Activated CD8-positive, alpha-beta memory T cell treated with anti-CD3 and anti-CD28 coated beads, Interleukin-2, amount 50 U/mL, for 48 hours (primary cell): Measurements from ENCODE around the gene CLC.
"Not testable (repeated sequence)": the region's sequence is repeated elsewhere in the genome, so short reads cannot be mapped to it uniquely, and the experiment has no call there.

Experiments
- DNase-seq: peaks from one replicate; pipeline ENCODE4 v3.0.0-alpha.2; 2020

Gene CLC

GRCh38 chr19:39728040-39728439, 9.8 kb downstream of the CLC start:
- no peak for DNase-seq

GRCh38 chr19:39727070-39727800, 10.6 kb downstream of the CLC start:
- no peak for DNase-seq

GRCh38 chr19:39725995-39726394, 11.8 kb downstream of the CLC start:
- DNase-seq, result no peak

- not testable (repeated sequence) for DNase-seq
Measured at GRCh38 chr19:39720144-39720543, 17.7 kb downstream of the CLC start.

GRCh38 chr19:39710333-39710890, 27.4 kb downstream of the CLC start:
- DNase-seq, result no peak

- no peak for DNase-seq
Measured at GRCh38 chr19:39709026-39709872, 28.6 kb downstream of the CLC start.

GRCh38 chr19:39708594-39708993, 29.2 kb downstream of the CLC start:
- no peak for DNase-seq

- DNase-seq, result no peak
Measured at GRCh38 chr19:39705578-39706188, 32.1 kb downstream of the CLC start.

GRCh38 chr19:39704181-39705044, 33.4 kb downstream of the CLC start, which contains the start of gene LGALS14:
Gene LGALS14, plus strand, starts transcription at chr19:39704481. Its CDS starts 48 bp downstream, at chr19:39704529.
- no peak for DNase-seq

GRCh38 chr19:39701291-39701690, 36.5 kb downstream of the CLC start:
- no peak for DNase-seq

- DNase-seq, result no peak
Measured at GRCh38 chr19:39698535-39698934, 39.3 kb downstream of the CLC start.

- DNase-seq, result no peak
Measured at GRCh38 chr19:39696387-39696786, 41.4 kb downstream of the CLC start.

GRCh38 chr19:39695759-39696158, 42.1 kb downstream of the CLC start:
- DNase-seq, result no peak

- DNase-seq, result no peak
Measured at GRCh38 chr19:39692822-39693221, 45.0 kb downstream of the CLC start.

- no peak for DNase-seq
Measured at GRCh38 chr19:39692166-39692565, 45.7 kb downstream of the CLC start.

GRCh38 chr19:39688637-39689036, 49.2 kb downstream of the CLC start:
- DNase-seq, result not testable (repeated sequence)

GRCh38 chr19:39686739-39687138, 51.1 kb downstream of the CLC start:
- no peak for DNase-seq

- DNase-seq, result no peak
Measured at GRCh38 chr19:39684267-39684666, 53.6 kb downstream of the CLC start.

- DNase-seq, result no peak
Measured at GRCh38 chr19:39681416-39681815, 56.4 kb downstream of the CLC start.
